Stimulated activated CD8-positive, alpha-beta memory T cell treated with anti-CD3 and anti-CD28 coated beads, Interleukin-15, amount 100 ng/mL, for 4 hours (primary cell): Measurements from ENCODE around the gene NPEPPS.

ENCODE experiments used
- DNase-seq, 2 donors: peaks; one replicate each; pipeline ENCODE4 v3.0.0-alpha.2; 2020; ENCODE audit warnings: low read depth in 2 of 2

The NPEPPS gene

DNA sequence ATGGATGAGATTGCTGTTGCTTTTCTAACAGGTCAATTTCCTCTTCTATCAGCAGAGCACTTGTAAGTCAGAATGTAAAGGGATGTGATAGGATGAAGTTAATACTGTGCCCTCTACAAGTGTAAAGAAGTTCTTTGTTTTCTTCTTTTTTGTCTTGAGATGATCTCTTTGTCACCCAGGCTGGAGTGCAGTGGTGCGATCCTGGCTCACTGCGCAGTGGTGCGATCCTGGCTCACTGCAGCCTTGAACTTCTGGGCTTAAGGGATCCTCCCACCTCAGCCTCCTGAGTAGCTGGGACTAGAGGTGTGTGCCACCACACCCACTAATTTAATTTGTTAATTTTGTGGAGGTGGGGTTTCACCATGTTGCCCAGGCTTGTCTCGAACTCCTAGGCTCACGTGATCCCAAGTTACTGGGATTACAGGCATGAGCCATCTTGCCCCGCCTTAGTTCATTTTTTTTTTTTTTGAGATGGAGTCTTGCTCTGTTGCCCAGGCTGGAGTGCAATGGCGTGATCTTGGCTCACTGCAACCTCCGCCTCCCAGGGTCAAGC lies 97.2 kb downstream of the NPEPPS start:
- no peak for DNase-seq

DNA sequence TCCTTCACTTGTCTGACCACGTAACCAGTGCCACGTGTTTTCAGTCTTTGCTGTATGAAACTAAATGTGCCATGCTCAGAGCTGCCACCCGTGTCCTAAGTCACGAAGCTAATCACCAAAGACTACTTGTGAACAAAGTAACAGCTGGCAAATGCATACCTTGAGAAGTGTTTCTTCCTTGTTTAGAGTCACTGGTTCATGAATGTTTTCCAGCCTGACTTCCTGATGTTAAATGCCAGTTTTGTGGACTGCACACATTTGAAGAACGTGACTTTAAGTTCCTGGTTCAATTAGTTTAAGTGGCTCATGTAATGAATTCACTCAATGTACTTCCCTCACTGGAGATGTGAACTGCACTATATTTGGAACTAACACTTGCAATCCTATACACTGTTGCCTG lies 98.9 kb downstream of the NPEPPS start:
- no peak for DNase-seq

DNA sequence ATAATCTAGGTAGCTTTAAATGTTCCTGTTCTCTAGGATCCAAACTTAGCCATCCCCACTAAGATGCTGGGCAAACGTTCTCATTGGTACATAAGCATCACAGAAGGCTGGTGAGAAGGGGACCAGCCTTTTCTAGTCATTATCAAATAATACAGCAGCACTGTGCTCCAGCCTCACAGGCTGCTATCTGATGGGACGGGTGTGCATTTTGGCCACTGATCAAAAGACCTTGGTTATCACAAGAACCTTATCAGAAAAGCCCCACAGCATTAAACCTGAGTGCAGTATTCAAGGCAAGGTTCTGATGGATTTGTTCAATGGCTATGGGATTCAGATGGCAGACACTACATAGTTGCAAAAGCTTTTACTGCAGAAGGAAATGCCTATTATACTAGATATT lies 99.7 kb downstream of the NPEPPS start:
- DNase-seq = no peak

DNA sequence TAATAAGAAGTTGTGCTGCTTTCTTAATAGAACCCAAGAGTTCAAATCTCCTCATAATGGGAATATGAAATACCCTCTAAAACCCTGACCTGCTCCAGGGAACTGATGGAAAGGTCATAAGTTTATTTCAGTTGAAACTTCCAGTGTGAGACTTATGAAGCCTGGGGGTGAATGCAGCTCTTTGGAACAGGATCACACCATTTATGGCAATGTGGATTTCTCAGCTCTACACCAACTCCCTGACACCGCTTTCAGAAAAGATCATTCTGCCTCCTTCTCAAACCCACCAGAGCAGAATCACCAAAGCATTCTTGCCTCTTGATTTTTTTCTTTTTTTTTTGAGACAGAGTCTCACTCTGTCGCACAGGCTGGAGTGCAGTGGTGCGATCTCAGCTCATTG lies 102.1 kb downstream of the NPEPPS start:
- no peak for DNase-seq

DNA sequence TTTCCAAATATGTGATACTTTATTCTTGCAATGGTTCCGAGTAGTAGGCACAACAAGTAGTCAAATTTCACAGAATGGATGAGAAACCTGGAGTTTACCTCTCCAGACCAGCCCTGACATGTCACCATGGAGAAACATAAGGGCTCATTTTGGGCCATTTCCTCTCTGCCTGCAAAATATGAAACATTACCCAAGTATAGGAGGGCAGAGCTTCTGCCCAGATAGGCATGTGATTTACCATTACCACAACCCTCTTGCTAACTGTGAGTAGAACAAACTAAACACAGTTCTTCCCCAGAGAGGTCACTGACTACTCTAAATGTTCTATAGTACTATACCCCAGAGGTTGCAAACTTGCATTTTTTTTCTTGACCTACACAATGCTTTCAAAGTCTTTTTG lies 103.1 kb downstream of the NPEPPS start:
- no peak for DNase-seq

DNA sequence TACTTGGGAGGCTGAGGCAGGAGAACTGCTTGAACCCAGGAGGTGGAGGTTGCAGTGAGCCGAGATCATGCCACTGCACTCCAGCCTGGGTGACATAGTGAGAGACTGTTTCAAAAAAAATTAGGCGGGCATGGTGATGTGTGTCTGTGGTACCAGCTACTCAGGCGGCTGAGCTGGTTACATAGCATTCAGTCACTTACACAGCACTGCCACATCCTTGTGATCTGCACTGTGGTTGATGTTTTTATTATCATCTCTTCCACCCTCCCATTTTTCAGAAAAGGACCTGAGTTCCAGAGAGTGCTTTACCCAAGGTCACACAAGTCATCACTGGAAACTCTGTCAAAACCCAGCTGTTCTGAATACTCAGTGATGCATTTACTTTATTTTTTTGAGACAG lies 104.0 kb downstream of the NPEPPS start:
- DNase-seq = no peak

DNA sequence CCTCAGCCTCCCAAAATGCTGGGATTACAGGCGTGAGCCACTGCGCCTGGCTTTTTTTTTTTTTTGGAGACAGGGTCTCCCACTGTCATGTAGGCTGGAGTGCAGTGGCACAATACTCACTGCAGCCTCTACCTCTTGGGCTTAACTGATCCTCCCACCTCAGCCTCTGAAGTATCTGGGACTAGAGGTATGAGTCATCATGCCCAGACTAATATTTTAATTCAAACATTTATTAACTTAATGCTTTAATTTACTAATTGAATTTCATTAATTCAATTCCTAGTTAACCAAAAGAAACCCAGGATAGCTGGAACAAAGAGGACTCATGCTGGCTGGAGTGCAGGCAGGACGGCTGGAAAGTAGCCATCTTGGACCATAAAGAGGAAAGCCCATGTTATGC lies 104.8 kb downstream of the NPEPPS start:
- DNase-seq = no peak

DNA sequence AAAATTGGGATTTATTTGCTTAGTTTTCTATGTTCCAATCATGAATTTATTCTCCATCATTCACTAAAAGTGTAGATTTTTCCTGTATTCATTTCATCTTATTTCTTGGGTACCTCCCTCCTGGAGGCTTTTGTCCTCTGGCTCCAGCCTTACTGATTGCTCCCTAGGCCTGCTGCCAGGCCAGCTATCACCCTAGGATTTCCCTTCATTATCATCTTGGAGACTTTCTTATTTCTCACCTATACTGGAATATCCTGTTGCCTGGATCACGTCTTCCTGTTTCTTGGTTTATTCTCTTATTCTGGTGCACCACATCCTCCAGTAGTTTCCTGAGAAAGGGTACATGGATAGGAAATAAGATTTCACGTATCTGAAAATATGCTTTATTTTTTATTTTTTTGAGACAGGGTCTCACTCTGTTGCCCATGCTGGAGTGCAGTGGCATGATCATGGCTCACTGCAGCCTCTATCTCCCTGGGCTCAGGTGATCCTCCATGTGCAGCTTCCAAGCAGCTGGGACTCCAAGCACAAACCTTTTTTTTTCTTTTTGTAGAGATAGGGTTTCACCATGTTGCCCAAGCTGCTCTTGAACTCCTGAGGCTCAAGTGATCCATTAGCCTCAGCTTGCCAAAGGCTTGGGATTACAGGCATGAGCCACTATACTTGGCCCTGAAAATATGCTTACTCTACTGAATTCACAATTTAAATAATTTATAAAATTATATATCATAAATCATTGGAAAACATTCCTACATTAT lies 105.5 kb downstream of the NPEPPS start:
- no peak for DNase-seq

DNA sequence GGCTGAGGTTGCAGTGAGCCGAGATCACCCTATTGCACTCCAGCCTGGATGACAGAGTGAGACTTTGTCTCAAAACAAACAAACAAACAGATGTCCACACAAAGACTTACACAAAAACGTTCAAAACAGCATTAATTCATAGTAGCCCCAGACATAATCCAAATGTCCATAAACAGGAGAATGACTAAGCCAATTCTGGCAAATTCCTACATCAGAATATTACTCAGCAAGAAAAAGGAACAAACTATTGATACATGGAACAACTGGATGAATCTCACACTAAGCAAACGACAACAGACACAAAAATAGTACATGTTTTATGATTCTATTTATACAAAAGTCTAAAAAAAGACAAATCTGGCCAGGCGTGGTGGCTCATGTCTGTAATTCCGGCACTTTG lies 108.0 kb downstream of the NPEPPS start:
- DNase-seq = no peak

DNA sequence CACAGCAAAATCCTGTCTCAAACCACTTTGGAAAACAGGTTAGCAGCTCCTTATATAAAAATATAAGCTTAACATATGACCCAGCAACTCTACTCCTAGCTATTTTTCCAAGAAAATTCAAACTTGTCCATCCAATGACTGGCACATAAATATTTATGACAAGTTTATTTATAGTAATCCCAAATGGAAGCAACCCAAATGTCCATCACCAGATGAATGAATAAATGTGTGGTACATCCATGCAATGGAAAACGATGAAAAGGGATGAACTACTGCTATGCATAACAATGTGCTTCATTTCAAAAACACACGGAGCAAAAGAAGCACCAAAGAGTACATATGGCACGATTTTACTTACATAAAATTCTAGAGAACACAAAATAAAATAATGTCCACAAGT lies 109.2 kb downstream of the NPEPPS start:
- no peak for DNase-seq

DNA sequence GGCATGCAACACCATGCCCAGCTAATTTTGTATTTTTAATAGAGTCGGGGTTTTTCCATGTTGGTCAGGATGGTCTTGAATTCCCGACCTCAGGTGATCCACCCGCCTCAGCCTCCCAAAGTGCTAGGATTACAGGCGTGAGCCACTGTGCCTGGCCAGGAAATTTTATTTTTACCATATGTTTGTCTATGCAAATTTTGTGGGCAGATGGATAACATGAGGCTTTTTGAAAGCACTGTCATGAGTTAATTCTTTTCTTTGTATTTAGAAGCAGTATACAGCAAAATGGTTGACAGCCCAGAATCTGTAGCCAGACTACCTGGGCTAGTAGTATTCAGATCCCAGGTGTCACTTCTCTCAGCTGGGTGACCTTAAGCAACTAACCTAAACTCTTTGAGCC lies 110.3 kb downstream of the NPEPPS start:
- no peak for DNase-seq

DNA sequence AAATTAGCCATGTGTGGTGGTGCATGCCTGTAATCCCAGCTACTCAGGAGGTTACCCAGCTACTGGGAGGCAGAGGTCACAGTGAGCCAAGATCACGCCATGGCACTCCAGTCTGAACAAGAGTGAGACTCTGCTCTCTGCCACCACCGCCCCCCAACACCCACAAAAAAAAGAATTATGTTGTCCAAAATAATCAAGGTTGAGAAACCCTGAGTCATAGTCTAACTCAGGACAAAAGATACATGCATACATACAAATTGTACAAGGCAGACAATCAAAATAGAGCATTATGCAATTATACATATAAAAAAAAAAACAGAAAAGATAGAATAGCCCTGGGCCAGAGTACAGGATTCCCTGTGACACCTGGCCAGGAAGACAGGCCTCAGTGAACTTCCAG lies 112.2 kb downstream of the NPEPPS start:
- no peak for DNase-seq

DNA sequence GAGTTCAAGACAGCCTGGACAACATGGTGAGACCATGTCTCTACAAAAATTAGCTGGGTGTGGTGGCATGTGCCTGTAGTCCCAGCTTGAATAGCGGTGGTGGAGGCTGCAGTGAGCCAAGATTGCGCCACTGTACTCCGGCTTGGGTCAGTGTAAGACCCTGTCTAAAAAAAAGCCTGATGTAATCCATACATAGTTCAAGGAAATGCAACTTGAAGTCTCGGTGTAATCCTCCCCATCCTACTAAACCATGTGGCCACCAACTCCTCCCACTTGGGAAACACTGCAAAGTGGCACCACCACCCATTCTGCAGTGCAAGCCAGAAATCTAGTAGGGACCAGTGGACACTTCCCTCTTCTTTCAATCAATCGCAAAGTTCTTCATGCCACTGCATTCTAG lies 113.4 kb downstream of the NPEPPS start:
- no peak for DNase-seq

DNA sequence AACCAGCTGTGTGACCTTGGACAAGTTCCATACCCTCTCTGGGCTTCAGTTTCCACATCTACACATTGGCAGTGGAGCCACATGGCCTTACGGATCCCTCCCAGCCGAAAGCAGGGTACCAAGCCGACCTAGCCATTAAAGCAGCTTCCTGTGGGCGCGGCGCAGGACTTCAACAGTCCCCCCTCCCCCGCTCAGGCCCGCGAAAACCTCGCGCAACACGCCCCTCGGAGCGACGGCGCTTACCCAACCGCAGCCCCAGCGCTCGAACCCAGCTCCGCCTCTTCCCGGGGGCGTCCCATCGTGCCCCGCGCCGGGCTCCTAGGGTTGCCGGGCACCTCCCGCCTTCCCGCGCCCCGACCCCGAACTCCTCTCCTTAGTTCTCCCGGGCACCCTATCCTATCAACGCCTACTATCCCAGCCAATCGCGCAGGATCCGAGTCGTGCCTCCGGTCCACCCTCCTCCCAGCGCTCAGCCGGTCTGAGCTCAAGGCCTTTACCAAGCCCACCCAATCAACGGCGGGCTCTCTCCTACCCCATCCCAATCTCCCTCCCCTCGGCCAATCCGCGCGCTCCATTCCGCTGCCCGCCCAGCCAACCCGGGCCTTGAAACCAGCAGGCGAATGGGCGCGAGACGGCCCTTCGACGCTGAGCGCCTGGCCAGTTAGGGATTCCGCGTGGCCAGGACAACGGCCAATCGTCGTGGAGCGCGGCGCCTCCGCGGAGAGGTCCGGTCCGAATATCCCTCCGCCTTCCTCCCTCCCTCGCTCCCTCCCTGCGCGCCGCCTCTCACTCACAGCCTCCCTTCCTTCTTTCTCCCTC lies 118.5 kb downstream of the NPEPPS start, which contains the start of gene KPNB1:
Gene KPNB1 (plus strand): TSS at position 767 of the 819 bp plus-strand sequence. CDS start 326 bp downstream, outside the sequence.
- DNase-seq = peak; percentile 94 to 96

DNA sequence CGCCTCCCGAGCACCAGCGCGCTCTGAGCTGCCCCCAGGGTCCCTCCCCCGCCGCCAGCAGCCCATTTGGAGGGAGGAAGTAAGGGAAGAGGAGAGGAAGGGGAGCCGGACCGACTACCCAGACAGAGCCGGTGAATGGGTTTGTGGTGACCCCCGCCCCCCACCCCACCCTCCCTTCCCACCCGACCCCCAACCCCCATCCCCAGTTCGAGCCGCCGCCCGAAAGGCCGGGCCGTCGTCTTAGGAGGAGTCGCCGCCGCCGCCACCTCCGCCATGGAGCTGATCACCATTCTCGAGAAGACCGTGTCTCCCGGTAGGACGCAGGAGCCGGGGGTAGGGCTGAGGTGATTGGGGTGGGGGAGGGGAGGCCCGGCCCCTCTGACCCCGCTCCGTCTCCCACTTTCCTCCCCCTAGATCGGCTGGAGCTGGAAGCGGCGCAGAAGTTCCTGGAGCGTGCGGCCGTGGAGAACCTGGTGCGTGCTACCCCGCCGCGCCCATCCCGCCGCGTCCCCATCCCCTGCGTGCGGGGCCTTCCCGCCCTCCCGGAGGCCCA lies 119.1 kb downstream of the NPEPPS start:
- DNase-seq = peak in 1 of 2 donors; percentile 16

DNA sequence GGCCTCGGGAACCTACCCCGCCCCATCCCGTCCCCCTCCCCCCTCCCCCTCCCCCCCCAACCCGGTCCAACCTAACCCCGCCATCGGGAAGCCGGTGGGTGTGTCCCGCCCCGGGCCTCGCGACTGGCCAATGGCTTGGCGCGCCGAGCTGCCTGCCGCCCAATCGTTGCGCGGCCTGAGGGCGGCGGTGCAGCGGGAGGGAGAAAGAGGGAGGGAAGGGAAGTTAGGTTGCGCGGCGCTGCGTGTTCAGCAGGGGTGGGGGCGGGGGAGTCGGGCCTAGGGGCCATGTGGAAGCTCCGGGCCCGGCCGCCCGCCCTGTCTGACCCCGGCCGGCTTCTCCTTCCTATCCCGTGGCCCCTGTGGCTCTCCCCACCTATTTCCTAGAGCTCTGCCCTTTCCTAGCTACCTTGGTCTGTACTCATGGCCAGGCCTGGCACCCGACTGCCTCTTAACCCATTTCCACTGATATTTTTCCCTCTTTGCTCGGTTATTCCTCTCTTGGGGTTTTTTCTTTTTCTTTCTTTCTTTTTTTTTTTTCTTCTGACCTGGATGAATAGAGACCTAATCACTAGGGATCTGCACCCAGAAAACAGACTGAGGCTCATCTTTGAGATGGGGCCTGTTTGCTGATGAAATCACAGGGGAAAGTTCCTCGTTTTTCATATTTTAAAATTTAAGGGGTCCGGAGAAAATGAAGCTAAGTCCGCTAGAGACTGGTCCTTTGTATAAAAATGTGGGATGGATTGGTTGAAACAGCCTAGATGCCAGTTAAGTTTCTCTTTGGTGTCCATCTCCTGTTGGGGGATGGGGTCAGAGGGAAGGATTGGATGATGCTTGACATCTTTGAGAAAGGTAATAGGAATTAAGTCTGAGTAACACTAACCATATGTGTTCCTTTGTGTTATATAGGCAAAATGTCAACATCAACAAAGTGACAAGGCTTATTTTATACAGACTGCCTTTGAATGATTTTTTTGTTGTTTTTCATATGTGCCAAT lies 119.9 kb downstream of the NPEPPS start:
- peak; percentile 91 to 92 for DNase-seq

DNA sequence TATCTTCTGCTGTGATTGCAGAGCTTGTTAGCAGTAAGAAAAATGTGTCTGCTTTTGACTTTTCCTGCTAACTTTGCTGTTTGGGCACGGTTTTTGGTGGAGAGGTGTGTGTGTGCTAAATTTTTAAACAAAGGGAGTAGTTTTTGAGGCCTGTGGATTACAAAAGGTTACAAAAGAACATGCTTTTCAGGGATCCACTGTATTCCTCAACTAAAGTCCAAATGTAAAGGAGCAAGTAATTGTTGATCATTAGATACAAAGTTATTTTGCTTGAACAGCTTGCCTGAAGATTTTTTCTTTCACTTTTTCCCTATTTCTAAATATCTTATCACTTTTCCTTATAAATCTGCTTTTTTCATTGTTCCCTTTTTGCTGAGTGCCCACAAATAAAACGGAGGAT lies 120.8 kb downstream of the NPEPPS start:
- DNase-seq = no peak

DNA sequence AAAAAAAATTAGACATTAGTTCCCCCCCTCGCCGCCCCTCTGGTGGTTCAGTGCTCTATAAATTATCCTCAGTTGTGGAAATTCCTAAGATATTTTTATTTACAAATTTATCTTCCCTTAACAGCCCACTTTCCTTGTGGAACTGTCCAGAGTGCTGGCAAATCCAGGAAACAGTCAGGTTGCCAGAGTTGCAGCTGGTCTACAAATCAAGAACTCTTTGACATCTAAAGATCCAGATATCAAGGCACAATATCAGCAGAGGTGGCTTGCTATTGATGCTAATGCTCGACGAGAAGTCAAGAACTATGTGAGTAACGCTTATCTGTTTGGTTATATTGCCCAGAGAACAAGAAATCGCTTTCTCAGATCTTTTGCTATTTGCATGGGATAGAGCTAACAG lies 121.7 kb downstream of the NPEPPS start:
- DNase-seq = no peak

DNA sequence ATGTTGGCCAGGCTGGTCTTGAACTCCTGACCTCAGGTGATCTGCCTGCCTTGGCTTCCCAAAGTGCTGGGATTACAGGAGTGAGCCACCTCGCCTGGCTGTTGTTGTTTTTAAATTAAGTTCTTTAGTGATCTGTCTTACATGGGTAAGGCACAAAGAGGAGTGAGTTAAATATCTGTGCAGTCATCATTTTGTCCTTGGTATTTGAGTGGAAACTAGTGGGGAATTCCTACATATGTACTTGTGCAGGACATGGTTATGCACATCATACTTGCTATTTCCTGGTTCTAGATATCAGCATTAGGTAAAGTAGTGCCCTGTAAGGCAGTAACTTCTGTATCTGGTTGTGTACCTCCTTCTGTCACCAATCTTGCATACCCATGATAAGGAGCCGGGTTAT lies 122.5 kb downstream of the NPEPPS start:
- no peak for DNase-seq

DNA sequence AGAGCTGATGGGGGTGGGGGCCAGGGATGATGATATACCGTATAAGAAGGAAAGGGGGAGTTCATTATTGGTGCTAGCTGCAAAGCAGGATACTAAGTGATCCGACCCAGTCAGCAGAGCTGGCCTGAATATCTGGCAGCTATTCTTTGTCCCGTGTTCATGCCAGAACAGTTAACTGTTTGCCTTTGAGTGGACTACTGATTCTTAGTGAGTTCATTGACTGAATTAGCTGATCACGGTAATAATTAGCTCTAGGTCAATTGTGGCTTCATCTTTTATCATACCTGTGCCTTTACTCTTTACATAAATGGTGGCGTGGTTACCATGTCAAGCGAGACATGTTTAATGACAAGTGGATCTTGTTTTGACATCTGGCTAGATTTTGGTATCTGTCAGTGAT lies 124.1 kb downstream of the NPEPPS start:
- no peak for DNase-seq

DNA sequence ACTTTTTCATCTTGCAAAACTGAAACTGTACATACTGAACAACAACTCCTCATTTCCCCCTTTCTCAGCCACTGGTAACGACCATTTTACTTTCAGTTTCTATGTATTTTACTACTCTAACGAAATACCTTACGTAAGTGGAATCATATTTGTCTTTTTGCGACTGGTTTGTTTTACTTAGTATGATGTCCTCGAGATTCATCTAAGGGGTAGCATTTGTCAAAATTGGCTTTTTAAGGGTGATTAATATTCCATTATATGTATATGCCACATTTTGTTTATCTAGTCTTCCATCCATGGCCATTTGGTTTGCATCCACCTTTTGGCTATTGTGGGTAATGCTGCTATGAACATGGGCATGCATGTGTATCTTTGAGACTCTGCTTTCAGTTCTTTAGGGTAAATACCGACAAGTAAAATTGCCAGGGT lies 129.2 kb downstream of the NPEPPS start:
- no peak for DNase-seq
